Spleen (tissue), 11 donors: ENCODE data around the gene SAC3D1. TPM values are rescaled to one million over a fixed set of nuclear protein-coding genes. Genes with fewer than 3 reads are reported as not detected.

ENCODE experiments used
- DNase-seq: peaks from one replicate; pipeline ENCODE4 v3.0.0-alpha.2; 2020
- H3K27ac ChIP-seq, 8 donors: fragments of 200-600 bp; sonication (generic) in 7 of 8; 1 replicate in 4 of 8; 2 replicates in 4 of 8; pipeline versions ENCODE4 v1.5.0 to v1.8.0; 2016 to 2021; ENCODE audit warnings: inconsistent platforms in 4 of 8, mild to moderate bottlenecking in 4 of 8, moderate library complexity in 1 of 8
- H3K27me3 ChIP-seq, 7 donors: fragments of 200-600 bp; sonication (generic) in 6 of 7; replicated peaks in 1 of 7; 1 replicate in 4 of 7; 2 replicates in 3 of 7; pipeline versions ENCODE4 v1.5.0 to v1.8.0; 2016 to 2021; ENCODE audit warnings: inconsistent platforms in 3 of 7, mild to moderate bottlenecking in 1 of 7
- H3K36me3 ChIP-seq, 6 donors: fragments of 200-600 bp; sonication (generic) in 5 of 6; 1 replicate in 4 of 6; 2 replicates in 2 of 6; pipeline versions ENCODE4 v1.5.0 to v1.8.0; 2016 to 2021; ENCODE audit warnings: inconsistent platforms in 2 of 6
- H3K4me1 ChIP-seq, 6 donors: fragments of 200-600 bp; sonication (generic) in 5 of 6; 1 replicate in 3 of 6; 2 replicates in 3 of 6; pipeline versions ENCODE4 v1.5.0 to v1.8.0; 2016 to 2021; ENCODE audit warnings: inconsistent platforms in 3 of 6
- H3K4me3 ChIP-seq, 8 donors: fragments of 200-600 bp; sonication (generic) in 7 of 8; 1 replicate in 4 of 8; 2 replicates in 4 of 8; pipeline versions ENCODE4 v1.5.0 to v1.8.0; 2016 to 2021; ENCODE audit warnings: inconsistent platforms in 4 of 8, mild to moderate bottlenecking in 4 of 8, moderate library complexity in 2 of 8
- H3K9me3 ChIP-seq, 8 donors: fragments of 200-600 bp; sonication (generic) in 7 of 8; 1 replicate in 4 of 8; 2 replicates in 4 of 8; pipeline versions ENCODE4 v1.5.0 to v1.8.0; 2016 to 2021; ENCODE audit warnings: inconsistent platforms in 4 of 8
- POLR2A ChIP-seq, 3 donors: fragments of 450-650 bp; IDR thresholded peaks; one replicate each; pipeline ENCODE4 v1.5.1; 2017; ENCODE audit warnings: antibody characterized with exemption in 3 of 3, mild to moderate bottlenecking in 1 of 3
- POLR2AphosphoS5 ChIP-seq, 3 donors: sonication (generic); formaldehyde crosslinking; IDR thresholded peaks; one replicate each; pipeline ENCODE4 v1.5.1; 2017; ENCODE audit warnings: antibody characterized with exemption in 3 of 3
- WGBS, 5 donors: extraction: QIAGEN DNeasy Blood & Tissue Kit in 3 of 5; methylation state at CpG; one replicate each; pipeline versions ENCODE4 v1.1.5 to v1.1.7; 2013 to 2018; 5-methylcytosine and 5-hydroxymethylcytosine counted together
- intact Hi-C: fragments of 100-400 bp; cut with DNase I; formaldehyde crosslinking; loops from one replicate; pipeline ENCODE4 v1.15.0; 2023; ENCODE audit warnings: low total_unique reads
- polyA plus RNA-seq, 3 donors: library from polyadenylated mRNA; stranded (reverse); fragments of 200-250 nt; gene quantifications; one replicate each; pipeline ENCODE4 v1.2.1, GENCODE V29; 2013
- total RNA-seq, 7 donors: library from RNA; depleted of rRNA in 3 of 7; stranded (reverse); fragments of >200 nt in 3 of 7; fragmentation: NEBNext Ultra II Directional in 4 of 7; extraction: Animal tissue kit (Norgen Biotek cat#: 25700) in 4 of 7; gene quantifications; one replicate each; pipeline versions ENCODE4 v1.1.0 to v1.2.1, GENCODE V29; 2016 to 2021
- TF ChIP-seq, protein P1 (sequence below), 11 experiments: fragments of 200-600 bp in 7 of 11; fragments of 450-650 bp in 4 of 11; sonication (generic) in 4 of 11; IDR thresholded peaks in 8 of 11; conservative IDR thresholded peaks in 3 of 11; 1 replicate in 7 of 11; 2 replicates in 4 of 11; pipeline versions ENCODE4 v1.4.0 to v1.8.0; 2016 to 2021; ENCODE audit warnings: antibody characterized with exemption in 11 of 11, inconsistent platforms in 4 of 11, mild to moderate bottlenecking in 1 of 11
- donor health status: healthy with polysubstance abuse.
- donor health status: DM: no; HTN: no; CAD: no; lungs with moderate emphysema.
- donor health status: DM: no; HTN: no; CAD: no.
- donor health status: Bipolar disorder and iron deficiency.
- donor health status: healthy.
- donor health status: DM: no; HTN: no; CAD: no.
- donor health status: DM: yes; HTN: yes; CAD: no.

The SAC3D1 gene
- total and polyA plus RNA-seq, 10 donors, result 5.2 to 11.9 (median 6.8) TPM

- no peak for DNase-seq
- Histone ChIP-seq H3K36me3 (peaks cover 4 to 63% (median 48%) of the 10 kb centered on the region in 6 donors), H3K4me3 (no peak overlapping the region), H3K9me3 (no peaks in the 10 kb centered on the region), H3K27me3 (no peaks in the 10 kb centered on the region), H3K4me1 (peaks cover 5 to 22% (median 15%) of the 10 kb centered on the region in 6 donors), H3K27ac (no peak overlapping the region)
- WGBS, 5 donors, result 84 to 94% (median 90%) methylated on average over 6 to 13 of the region's 13 CpGs
- no peak for TF ChIP-seq POLR2AphosphoS5 (IDR thresholded peaks at IDR 0.05)
- intact Hi-C loops, result no loop called here
These were observed 8.8 kb upstream of the SAC3D1 start for GRCh38 chr11:65032216-65032615.

DNA sequence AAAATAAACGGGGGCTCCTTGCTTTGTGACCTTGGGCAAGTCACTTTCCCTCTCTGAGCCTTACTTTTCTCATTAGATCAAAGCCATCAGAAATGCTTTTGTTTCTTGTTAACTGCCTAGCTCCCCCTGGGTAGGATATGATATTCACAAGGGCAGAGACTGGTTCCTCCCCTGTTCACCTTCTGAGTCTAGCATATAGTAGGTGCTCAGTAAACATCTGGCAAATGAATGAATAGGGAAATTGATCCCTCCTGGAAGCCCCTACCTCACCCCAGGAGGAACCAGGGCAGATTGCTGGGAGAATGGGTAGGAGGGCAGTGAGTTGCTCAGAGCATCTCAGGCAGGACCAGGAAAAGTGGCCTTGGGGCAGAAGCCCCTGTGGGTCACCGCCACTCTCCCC, 6.6 kb upstream of the SAC3D1 start:
- WGBS, 5 donors, result 89 to 95% (median 93%) methylated on average over 2 of the region's 2 CpGs
- peaks cover 4 to 82% (median 56%) of the 10 kb centered on the region in 6 donors for H3K36me3 ChIP-seq
- H3K4me3 ChIP-seq, result no peak overlapping the region
- TF ChIP-seq POLR2A (IDR thresholded peaks at IDR 0.05) (no peak), POLR2AphosphoS5 (IDR thresholded peaks at IDR 0.05) (no peak)
- TF ChIP-seq, protein P1, sequence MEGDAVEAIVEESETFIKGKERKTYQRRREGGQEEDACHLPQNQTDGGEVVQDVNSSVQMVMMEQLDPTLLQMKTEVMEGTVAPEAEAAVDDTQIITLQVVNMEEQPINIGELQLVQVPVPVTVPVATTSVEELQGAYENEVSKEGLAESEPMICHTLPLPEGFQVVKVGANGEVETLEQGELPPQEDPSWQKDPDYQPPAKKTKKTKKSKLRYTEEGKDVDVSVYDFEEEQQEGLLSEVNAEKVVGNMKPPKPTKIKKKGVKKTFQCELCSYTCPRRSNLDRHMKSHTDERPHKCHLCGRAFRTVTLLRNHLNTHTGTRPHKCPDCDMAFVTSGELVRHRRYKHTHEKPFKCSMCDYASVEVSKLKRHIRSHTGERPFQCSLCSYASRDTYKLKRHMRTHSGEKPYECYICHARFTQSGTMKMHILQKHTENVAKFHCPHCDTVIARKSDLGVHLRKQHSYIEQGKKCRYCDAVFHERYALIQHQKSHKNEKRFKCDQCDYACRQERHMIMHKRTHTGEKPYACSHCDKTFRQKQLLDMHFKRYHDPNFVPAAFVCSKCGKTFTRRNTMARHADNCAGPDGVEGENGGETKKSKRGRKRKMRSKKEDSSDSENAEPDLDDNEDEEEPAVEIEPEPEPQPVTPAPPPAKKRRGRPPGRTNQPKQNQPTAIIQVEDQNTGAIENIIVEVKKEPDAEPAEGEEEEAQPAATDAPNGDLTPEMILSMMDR (IDR thresholded peaks at IDR 0.05 in 8 of 11, conservative IDR thresholded peaks at IDR 0.05 in 3 of 11), result no peak
- no peak for DNase-seq
- H3K27ac ChIP-seq, result no peak overlapping the region
- intact Hi-C loops, result no loop called here
- peaks cover 0 to 9% (median under 1%) of the 10 kb centered on the region in 6 donors for H3K4me1 ChIP-seq
- H3K27me3 ChIP-seq, result no peaks in the 10 kb centered on the region
- H3K9me3 ChIP-seq, result no peaks in the 10 kb centered on the region

DNA sequence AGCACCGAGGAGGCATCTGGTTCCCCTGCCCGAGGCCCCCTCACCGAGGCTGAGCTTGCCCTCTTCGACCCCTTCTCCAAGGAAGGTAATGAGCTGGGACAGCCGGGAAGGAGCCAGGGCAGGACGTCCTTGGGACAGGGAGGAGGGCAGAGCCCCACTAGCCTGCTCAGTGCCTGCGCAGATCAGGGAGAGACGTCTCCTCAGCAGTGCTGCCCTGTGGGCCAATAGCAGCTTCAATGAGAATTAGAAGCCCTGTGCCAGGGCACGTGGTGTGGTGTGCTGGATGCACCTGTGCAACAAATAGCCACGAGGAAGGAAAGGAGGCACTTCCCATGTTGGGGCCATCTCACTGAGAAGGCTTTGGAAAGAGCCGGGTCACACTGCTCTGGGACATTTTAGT, 5.4 kb upstream of the SAC3D1 start:
- WGBS, 5 donors, result 76 to 89% (median 82%) methylated on average over 10 to 11 of the region's 11 CpGs
- no peak for TF ChIP-seq POLR2A (IDR thresholded peaks at IDR 0.05)
- TF ChIP-seq, protein P1 (IDR thresholded peaks at IDR 0.05 in 8 of 11, conservative IDR thresholded peaks at IDR 0.05 in 3 of 11), result no peak
- TF ChIP-seq POLR2AphosphoS5 (IDR thresholded peaks at IDR 0.05), result no peak
- intact Hi-C loops, result no loop called here
- Histone ChIP-seq H3K27me3 (no peaks in the 10 kb centered on the region), H3K4me3 (no peak overlapping the region), H3K36me3 (peaks cover 4 to 88% (median 56%) of the 10 kb centered on the region in 6 donors), H3K27ac (no peak overlapping the region), H3K4me1 (peaks cover 0 to 13% (median 7%) of the 10 kb centered on the region in 6 donors), H3K9me3 (no peaks in the 10 kb centered on the region)
- DNase-seq, result no peak

DNA sequence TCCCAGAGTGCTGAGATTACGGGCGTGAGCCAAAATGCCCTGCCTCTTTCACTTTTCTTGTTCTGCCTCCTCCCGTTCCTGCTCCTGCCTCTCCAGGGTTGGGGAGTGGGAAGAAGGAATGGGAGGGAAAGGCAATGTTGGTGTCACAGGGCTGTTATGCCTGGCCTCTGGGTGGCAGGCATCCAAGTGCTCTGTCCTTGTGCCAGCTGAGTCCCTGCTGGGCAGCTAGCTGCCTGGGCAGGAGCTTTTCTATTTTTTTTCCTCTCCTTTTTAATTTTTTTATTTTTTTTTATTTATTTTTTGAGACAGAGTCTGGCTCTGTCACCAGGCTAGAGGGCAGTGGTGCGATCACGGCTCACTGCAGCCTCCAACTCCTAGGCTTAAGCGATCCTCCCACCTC, 4.1 kb upstream of the SAC3D1 start:
- intact Hi-C loops, result no loop called here
- Histone ChIP-seq H3K4me3 (no peak overlapping the region), H3K9me3 (no peaks in the 10 kb centered on the region), H3K27me3 (no peaks in the 10 kb centered on the region), H3K27ac (no peak overlapping the region), H3K36me3 (peaks cover 4 to 78% (median 54%) of the 10 kb centered on the region in 6 donors), H3K4me1 (peaks cover 3 to 21% (median 15%) of the 10 kb centered on the region in 6 donors)
- DNase-seq, result no peak
- 86 to 95% (median 93%) methylated on average over 6 of the region's 6 CpGs for WGBS, 5 donors
- TF ChIP-seq, protein P1 (IDR thresholded peaks at IDR 0.05 in 8 of 11, conservative IDR thresholded peaks at IDR 0.05 in 3 of 11), result no peak
- TF ChIP-seq POLR2AphosphoS5 (IDR thresholded peaks at IDR 0.05), result no peak
- TF ChIP-seq POLR2A (IDR thresholded peaks at IDR 0.05), result no peak

DNA sequence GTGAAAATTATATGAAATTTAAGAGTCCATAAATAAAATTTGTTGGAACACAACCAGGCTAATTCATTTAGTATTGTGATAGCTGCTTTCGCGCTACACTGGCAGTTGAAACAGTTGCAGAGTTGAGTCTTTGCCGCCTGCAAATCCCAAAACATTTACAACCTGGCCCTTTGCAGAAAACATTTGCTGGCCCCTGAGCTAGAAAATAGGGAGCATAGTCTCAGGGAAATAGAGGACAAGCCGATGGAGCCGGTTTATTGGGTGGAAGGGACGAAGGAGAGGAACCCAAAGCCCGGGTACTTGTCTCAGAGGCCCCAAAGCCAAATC, 527 bp upstream of the SAC3D1 start:
- 21 to 29% (median 25%) methylated on average over 6 to 7 of the region's 7 CpGs for WGBS, 5 donors
- intact Hi-C loops, result no loop called here
- TF ChIP-seq POLR2A (IDR thresholded peaks at IDR 0.05), result peak in 1 of 3 donors; percentile 3
- no peak for TF ChIP-seq POLR2AphosphoS5 (IDR thresholded peaks at IDR 0.05)
- TF ChIP-seq, protein P1 (IDR thresholded peaks at IDR 0.05 in 8 of 11, conservative IDR thresholded peaks at IDR 0.05 in 3 of 11), result no peak
- Histone ChIP-seq H3K4me3 (peak overlapping the region; percentile 77 to 98 (median 93)), H3K36me3 (peaks cover 3 to 59% (median 36%) of the 10 kb centered on the region in 6 donors), H3K27me3 (no peaks in the 10 kb centered on the region), H3K27ac (peak overlapping the region; percentile 91 to 97 (median 94)), H3K4me1 (peaks cover 7 to 56% (median 40%) of the 10 kb centered on the region in 6 donors), H3K9me3 (no peaks in the 10 kb centered on the region)
- DNase-seq, result no peak
